Central memory CD8-positive, alpha-beta T cell (primary cell): ENCODE results near the gene PRKAA2.

Experiments used
- ATAC-seq: fragments of 150-1000 bp; cut with Tn5 transposase; replicated peaks from 2 replicates; pipeline ENCODE4 v1.10.0; 2022; ENCODE audit warnings: mild to moderate bottlenecking, moderate FRiP score, moderate number of reproducible peaks; ENCODE audit not compliant: poor library complexity, severe bottlenecking; ENCODE audit errors: extremely low read depth
- DNase-seq, 2 donors: peaks; one replicate each; pipeline ENCODE4 v3.0.0; 2021; ENCODE audit warnings: low spot score in 2 of 2
- H3K27ac Mint-ChIP-seq: one replicate; pipeline ENCODE4 v1.8.0; 2022; ENCODE audit warnings: low read depth, mild to moderate bottlenecking, moderate library complexity, mixed read lengths
- H3K27me3 Mint-ChIP-seq: one replicate; pipeline ENCODE4 v1.8.0; 2022; ENCODE audit warnings: mixed read lengths
- H3K36me3 Mint-ChIP-seq: one replicate; pipeline ENCODE4 v1.8.0; 2022; ENCODE audit warnings: mild to moderate bottlenecking, moderate library complexity, mixed read lengths; ENCODE audit not compliant: insufficient read depth
- H3K4me1 Mint-ChIP-seq: one replicate; pipeline ENCODE4 v1.8.0; 2022; ENCODE audit warnings: mixed read lengths
- H3K4me3 Mint-ChIP-seq: one replicate; pipeline ENCODE4 v1.8.0; 2022; ENCODE audit warnings: mild to moderate bottlenecking, moderate library complexity, mixed read lengths
- H3K9me3 Mint-ChIP-seq: one replicate; pipeline ENCODE4 v1.8.0; 2022; ENCODE audit warnings: mixed read lengths

The PRKAA2 gene

DNA sequence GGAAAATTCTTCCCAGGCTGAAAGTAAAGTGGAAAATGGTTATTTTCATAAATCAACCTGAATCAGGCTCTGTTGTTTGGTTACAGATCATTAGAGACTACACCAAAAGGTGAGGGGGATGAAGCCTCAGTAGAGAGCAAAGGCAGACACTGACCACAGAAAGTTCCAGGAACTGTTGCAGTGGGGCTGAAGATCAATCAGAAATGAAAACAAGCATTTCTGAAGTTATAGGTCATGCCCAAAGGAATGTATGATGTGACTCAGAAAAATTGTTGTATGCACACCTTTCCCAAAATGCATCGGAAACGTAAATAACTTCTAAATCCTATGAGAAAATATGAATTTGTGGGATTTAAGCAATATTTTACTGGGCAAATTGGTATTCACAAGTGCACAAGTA is 110.8 kb downstream of the PRKAA2 start:
- H3K36me3 Mint-ChIP-seq = no peaks in the 10 kb centered on the region
- DNase-seq (no peak), ATAC-seq (no peak)
- H3K27ac Mint-ChIP-seq = no peak overlapping the region
- no peaks in the 10 kb centered on the region for H3K4me1 Mint-ChIP-seq
- H3K9me3 Mint-ChIP-seq = no peaks in the 10 kb centered on the region
- H3K4me3 Mint-ChIP-seq = no peak overlapping the region
- peaks cover 30% of the 10 kb centered on the region for H3K27me3 Mint-ChIP-seq

DNA sequence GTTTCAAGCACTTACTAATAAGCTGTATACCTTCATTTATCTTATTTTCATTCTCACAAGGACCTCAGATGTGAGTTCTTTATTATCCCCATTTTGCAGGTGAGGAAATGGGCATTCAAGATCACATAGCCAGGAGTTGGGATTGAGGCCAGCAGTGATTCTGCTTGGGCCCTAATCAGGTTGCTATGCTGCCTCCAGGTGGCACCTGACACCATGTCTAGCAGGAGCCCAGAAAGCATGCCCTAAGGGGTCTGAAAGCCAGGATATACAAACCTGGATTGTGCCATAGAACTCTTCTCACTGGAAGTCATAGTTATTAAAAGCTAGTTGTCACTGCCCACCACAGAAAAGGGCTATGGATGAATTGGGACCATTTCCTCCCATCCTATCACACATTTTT is 113.0 kb downstream of the PRKAA2 start:
- H3K4me1 Mint-ChIP-seq = no peaks in the 10 kb centered on the region
- H3K36me3 Mint-ChIP-seq = no peaks in the 10 kb centered on the region
- DNase-seq (no peak), ATAC-seq (no peak)
- peaks cover 20% of the 10 kb centered on the region for H3K27me3 Mint-ChIP-seq
- no peak overlapping the region for H3K4me3 Mint-ChIP-seq
- no peak overlapping the region for H3K27ac Mint-ChIP-seq
- H3K9me3 Mint-ChIP-seq = no peaks in the 10 kb centered on the region

DNA sequence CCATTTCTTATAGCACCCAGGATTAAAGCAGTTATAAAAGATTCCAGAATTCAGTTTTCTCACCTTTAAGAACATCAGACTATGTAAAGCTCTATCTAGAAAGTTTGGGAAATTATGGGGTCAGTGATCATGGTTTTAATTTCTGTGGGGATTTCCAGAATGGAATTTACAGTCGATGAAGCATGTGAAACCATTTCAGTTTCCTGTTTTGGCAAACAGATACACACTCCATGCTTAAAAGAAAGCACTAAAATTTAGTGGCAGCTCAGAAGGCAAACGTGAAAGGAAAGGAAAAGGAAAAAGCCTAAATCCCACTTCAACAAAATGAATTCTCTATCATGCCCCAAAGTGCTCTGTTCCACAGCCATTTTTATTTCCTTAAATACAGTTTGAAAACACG is 113.7 kb downstream of the PRKAA2 start:
- no peaks in the 10 kb centered on the region for H3K36me3 Mint-ChIP-seq
- no peak overlapping the region for H3K27ac Mint-ChIP-seq
- ATAC-seq (no peak), DNase-seq (no peak)
- no peak overlapping the region for H3K4me3 Mint-ChIP-seq
- peaks cover 20% of the 10 kb centered on the region for H3K27me3 Mint-ChIP-seq
- H3K9me3 Mint-ChIP-seq = no peaks in the 10 kb centered on the region
- H3K4me1 Mint-ChIP-seq = no peaks in the 10 kb centered on the region
